Measurements from ENCODE around the gene ZNF451.
A peak's percentile ranks its signal among the peaks of the same experiment; 100 is the strongest.

ZNF451 gene

GRCh38 chr6:57068061-57068460 is 21.9 kb upstream of the ZNF451 start:
- peaks cover 4% of the 10 kb centered on the region; the same call in 1 of the 2 replicates for H3K9me3 ChIP-seq (ENCODE audit: control insufficient read depth, insufficient read depth, low read length)
- H3K36me3 ChIP-seq (ENCODE audit: control insufficient read depth, insufficient read depth, low read length) = peaks cover 4% of the 10 kb centered on the region; the same call in 1 of the 2 replicates
- no peaks in the 10 kb centered on the region for H3K27me3 ChIP-seq (ENCODE audit: control insufficient read depth, insufficient read depth, low read length)
- no peak overlapping the region for H3K4me3 ChIP-seq (ENCODE audit: low read depth, low read length)
- H3K9ac ChIP-seq (ENCODE audit: low read depth, low read length) = no peak overlapping the region
- peaks cover 16% of the 10 kb centered on the region for H3K4me1 ChIP-seq (ENCODE audit: control insufficient read depth, insufficient read depth, low read length)
- H3K27ac ChIP-seq (ENCODE audit: low read depth, low read length) = no peak overlapping the region

DNA sequence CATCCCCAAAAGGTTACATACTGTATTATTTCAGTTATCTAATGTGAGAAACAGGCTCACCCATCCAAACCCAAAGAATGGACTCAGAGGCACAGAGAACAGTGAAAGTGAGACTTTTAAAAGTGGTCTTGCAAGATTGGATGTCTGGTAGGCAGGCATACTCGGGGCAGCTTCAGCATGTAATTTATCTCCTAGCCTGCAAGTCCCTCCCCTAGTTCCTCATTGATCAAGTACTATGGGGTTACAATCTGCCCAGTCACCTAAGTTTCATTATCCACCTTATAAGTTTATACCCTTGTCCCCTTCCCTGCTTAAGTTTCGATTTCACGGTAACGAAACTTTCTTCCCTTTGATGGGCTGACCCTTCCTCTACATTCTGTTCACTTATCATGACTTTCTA is 20.8 kb upstream of the ZNF451 start:
- Histone ChIP-seq H3K9me3 (ENCODE audit: control insufficient read depth, insufficient read depth, low read length) (peaks cover 4% of the 10 kb centered on the region; the same call in 1 of the 2 replicates), H3K27ac (ENCODE audit: low read depth, low read length) (no peak overlapping the region), H3K4me3 (ENCODE audit: low read depth, low read length) (no peak overlapping the region), H3K36me3 (ENCODE audit: control insufficient read depth, insufficient read depth, low read length) (peaks cover 4% of the 10 kb centered on the region; the same call in 1 of the 2 replicates), H3K9ac (ENCODE audit: low read depth, low read length) (no peak overlapping the region), H3K4me1 (ENCODE audit: control insufficient read depth, insufficient read depth, low read length) (peaks cover 22% of the 10 kb centered on the region), H3K27me3 (ENCODE audit: control insufficient read depth, insufficient read depth, low read length) (no peaks in the 10 kb centered on the region)

- H3K27ac ChIP-seq (ENCODE audit: low read depth, low read length) = no peak overlapping the region
- H3K9ac ChIP-seq (ENCODE audit: low read depth, low read length) = no peak overlapping the region
- H3K9me3 ChIP-seq (ENCODE audit: control insufficient read depth, insufficient read depth, low read length) = peaks cover 4% of the 10 kb centered on the region; the same call in 1 of the 2 replicates
- H3K36me3 ChIP-seq (ENCODE audit: control insufficient read depth, insufficient read depth, low read length) = peaks cover 4% of the 10 kb centered on the region; the same call in 1 of the 2 replicates
- H3K27me3 ChIP-seq (ENCODE audit: control insufficient read depth, insufficient read depth, low read length) = no peaks in the 10 kb centered on the region
- 0 out of 2 replicates have a peak overlapping the region, but pooled peaks have one; percentile 24 for H3K4me3 ChIP-seq (ENCODE audit: low read depth, low read length)
- H3K4me1 ChIP-seq (ENCODE audit: control insufficient read depth, insufficient read depth, low read length) = peaks cover 26% of the 10 kb centered on the region
Measured at GRCh38 chr6:57069920-57070331, 20.1 kb upstream of the ZNF451 start.

GRCh38 chr6:57072108-57072507 is 17.9 kb upstream of the ZNF451 start:
- Histone ChIP-seq H3K9ac (ENCODE audit: low read depth, low read length) (no peak overlapping the region), H3K27me3 (ENCODE audit: control insufficient read depth, insufficient read depth, low read length) (no peaks in the 10 kb centered on the region), H3K4me1 (ENCODE audit: control insufficient read depth, insufficient read depth, low read length) (peaks cover 26% of the 10 kb centered on the region), H3K36me3 (ENCODE audit: control insufficient read depth, insufficient read depth, low read length) (no peaks in the 10 kb centered on the region), H3K27ac (ENCODE audit: low read depth, low read length) (no peak overlapping the region), H3K4me3 (ENCODE audit: low read depth, low read length) (no peak overlapping the region), H3K9me3 (ENCODE audit: control insufficient read depth, insufficient read depth, low read length) (peaks cover 4% of the 10 kb centered on the region; the same call in 1 of the 2 replicates)

DNA sequence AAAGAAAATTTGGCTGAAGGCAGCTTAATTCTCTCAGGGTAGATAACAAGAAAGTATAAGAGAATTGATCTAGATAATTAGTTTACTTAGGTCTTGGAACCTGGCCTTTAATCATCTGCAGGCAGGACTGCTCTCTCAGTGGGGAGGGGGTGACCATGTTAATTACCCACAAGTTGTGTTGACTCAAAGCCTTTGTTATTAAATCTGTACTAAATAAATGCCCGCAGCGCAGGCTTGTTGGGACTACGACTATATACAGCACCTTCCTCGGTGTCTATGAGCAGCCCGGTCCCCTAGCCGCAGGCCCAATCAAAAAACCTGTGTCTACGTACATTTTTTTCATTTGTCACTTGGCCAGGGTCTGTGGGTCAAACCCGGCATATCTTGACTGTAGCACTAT is 15.6 kb upstream of the ZNF451 start:
- no peaks in the 10 kb centered on the region for H3K27me3 ChIP-seq (ENCODE audit: control insufficient read depth, insufficient read depth, low read length)
- no peak overlapping the region for H3K27ac ChIP-seq (ENCODE audit: low read depth, low read length)
- peaks cover 4% of the 10 kb centered on the region; the same call in 1 of the 2 replicates for H3K9me3 ChIP-seq (ENCODE audit: control insufficient read depth, insufficient read depth, low read length)
- H3K4me1 ChIP-seq (ENCODE audit: control insufficient read depth, insufficient read depth, low read length) = peaks cover 22% of the 10 kb centered on the region
- no peak overlapping the region for H3K9ac ChIP-seq (ENCODE audit: low read depth, low read length)
- no peaks in the 10 kb centered on the region for H3K36me3 ChIP-seq (ENCODE audit: control insufficient read depth, insufficient read depth, low read length)
- H3K4me3 ChIP-seq (ENCODE audit: low read depth, low read length) = no peak overlapping the region

- H3K9ac ChIP-seq (ENCODE audit: low read depth, low read length) = no peak overlapping the region
- H3K4me1 ChIP-seq (ENCODE audit: control insufficient read depth, insufficient read depth, low read length) = peaks cover 16% of the 10 kb centered on the region
- no peak overlapping the region for H3K27ac ChIP-seq (ENCODE audit: low read depth, low read length)
- no peaks in the 10 kb centered on the region for H3K27me3 ChIP-seq (ENCODE audit: control insufficient read depth, insufficient read depth, low read length)
- no peak overlapping the region for H3K4me3 ChIP-seq (ENCODE audit: low read depth, low read length)
- H3K9me3 ChIP-seq (ENCODE audit: control insufficient read depth, insufficient read depth, low read length) = peaks cover 4% of the 10 kb centered on the region; the same call in 1 of the 2 replicates
- no peaks in the 10 kb centered on the region for H3K36me3 ChIP-seq (ENCODE audit: control insufficient read depth, insufficient read depth, low read length)
Measured at GRCh38 chr6:57075092-57075491, 14.9 kb upstream of the ZNF451 start.

GRCh38 chr6:57078531-57079207 is 11.3 kb upstream of the ZNF451 start:
- no peak overlapping the region for H3K9ac ChIP-seq (ENCODE audit: low read depth, low read length)
- no peaks in the 10 kb centered on the region for H3K9me3 ChIP-seq (ENCODE audit: control insufficient read depth, insufficient read depth, low read length)
- no peak overlapping the region for H3K4me3 ChIP-seq (ENCODE audit: low read depth, low read length)

GRCh38 chr6:57085471-57085870 is 4.5 kb upstream of the ZNF451 start:
- H3K36me3 ChIP-seq (ENCODE audit: control insufficient read depth, insufficient read depth, low read length) = no peaks in the 10 kb centered on the region
- no peaks in the 10 kb centered on the region for H3K27me3 ChIP-seq (ENCODE audit: control insufficient read depth, insufficient read depth, low read length)
- H3K27ac ChIP-seq (ENCODE audit: low read depth, low read length) = no peak overlapping the region

More at GRCh38 chr6:57078531-57079207, 11.3 kb upstream of the ZNF451 start:
- no peak overlapping the region for H3K27ac ChIP-seq (ENCODE audit: low read depth, low read length)
- no peaks in the 10 kb centered on the region for H3K36me3 ChIP-seq (ENCODE audit: control insufficient read depth, insufficient read depth, low read length)
- peaks cover 10% of the 10 kb centered on the region; the same call in 1 of the 2 replicates for H3K4me1 ChIP-seq (ENCODE audit: control insufficient read depth, insufficient read depth, low read length)
- H3K27me3 ChIP-seq (ENCODE audit: control insufficient read depth, insufficient read depth, low read length) = no peaks in the 10 kb centered on the region

GRCh38 chr6:57086843-57087242 is 3.1 kb upstream of the ZNF451 start:
- H3K36me3 ChIP-seq (ENCODE audit: control insufficient read depth, insufficient read depth, low read length) = peaks cover 3% of the 10 kb centered on the region
- no peak overlapping the region for H3K4me3 ChIP-seq (ENCODE audit: low read depth, low read length)
- H3K4me1 ChIP-seq (ENCODE audit: control insufficient read depth, insufficient read depth, low read length) = peaks cover 11% of the 10 kb centered on the region; the same call in 1 of the 2 replicates
- no peak overlapping the region for H3K9ac ChIP-seq (ENCODE audit: low read depth, low read length)
- no peaks in the 10 kb centered on the region for H3K27me3 ChIP-seq (ENCODE audit: control insufficient read depth, insufficient read depth, low read length)
- no peaks in the 10 kb centered on the region for H3K9me3 ChIP-seq (ENCODE audit: control insufficient read depth, insufficient read depth, low read length)
- no peak overlapping the region for H3K27ac ChIP-seq (ENCODE audit: low read depth, low read length)

More at GRCh38 chr6:57085471-57085870, 4.5 kb upstream of the ZNF451 start:
- Histone ChIP-seq H3K4me3 (ENCODE audit: low read depth, low read length) (no peak overlapping the region), H3K9ac (ENCODE audit: low read depth, low read length) (no peak overlapping the region), H3K9me3 (ENCODE audit: control insufficient read depth, insufficient read depth, low read length) (no peaks in the 10 kb centered on the region), H3K4me1 (ENCODE audit: control insufficient read depth, insufficient read depth, low read length) (peaks cover 11% of the 10 kb centered on the region; the same call in 1 of the 2 replicates)

DNA sequence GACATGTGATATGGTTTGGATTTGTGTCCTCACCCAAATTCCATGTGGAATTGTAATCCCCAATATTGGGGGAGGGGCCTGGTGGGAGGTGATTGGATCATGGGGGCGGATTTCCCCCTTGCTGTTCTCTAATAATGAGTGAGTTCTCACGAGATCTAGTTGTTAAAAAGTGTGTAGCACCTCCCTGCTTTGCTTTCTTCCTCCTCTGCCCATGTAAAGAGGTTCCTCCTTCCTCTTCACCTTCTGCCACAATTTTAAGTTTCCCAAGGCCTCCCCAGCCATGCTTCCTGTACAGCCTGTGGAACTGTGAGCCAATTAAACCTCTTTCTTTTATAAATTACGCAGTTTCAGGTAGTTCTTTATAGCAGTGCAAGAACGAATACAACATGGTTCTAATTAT is 2.1 kb upstream of the ZNF451 start:
- no peak overlapping the region for H3K27ac ChIP-seq (ENCODE audit: low read depth, low read length)
- H3K27me3 ChIP-seq (ENCODE audit: control insufficient read depth, insufficient read depth, low read length) = no peaks in the 10 kb centered on the region
- H3K36me3 ChIP-seq (ENCODE audit: control insufficient read depth, insufficient read depth, low read length) = peaks cover 14% of the 10 kb centered on the region
- H3K4me1 ChIP-seq (ENCODE audit: control insufficient read depth, insufficient read depth, low read length) = peaks cover 11% of the 10 kb centered on the region; the same call in 1 of the 2 replicates
- H3K9me3 ChIP-seq (ENCODE audit: control insufficient read depth, insufficient read depth, low read length) = no peaks in the 10 kb centered on the region
- H3K4me3 ChIP-seq (ENCODE audit: low read depth, low read length) = no peak overlapping the region
- no peak overlapping the region for H3K9ac ChIP-seq (ENCODE audit: low read depth, low read length)

- H3K27me3 ChIP-seq (ENCODE audit: control insufficient read depth, insufficient read depth, low read length) = no peaks in the 10 kb centered on the region
- no peak overlapping the region for H3K9ac ChIP-seq (ENCODE audit: low read depth, low read length)
- no peaks in the 10 kb centered on the region for H3K9me3 ChIP-seq (ENCODE audit: control insufficient read depth, insufficient read depth, low read length)
- H3K4me1 ChIP-seq (ENCODE audit: control insufficient read depth, insufficient read depth, low read length) = peaks cover 11% of the 10 kb centered on the region; the same call in 1 of the 2 replicates
- H3K27ac ChIP-seq (ENCODE audit: low read depth, low read length) = peak overlapping the region; percentile 72
- H3K36me3 ChIP-seq (ENCODE audit: control insufficient read depth, insufficient read depth, low read length) = peaks cover 23% of the 10 kb centered on the region
- peak overlapping the region; percentile 79 for H3K4me3 ChIP-seq (ENCODE audit: low read depth, low read length)
Measured at GRCh38 chr6:57089265-57089664, 723 bp upstream of the ZNF451 start.
